Upper lobe of right lung (tissue), 1 donor: Measurements from ENCODE around the gene ARMC12. TPM values are rescaled to one million over a fixed set of nuclear protein-coding genes. Genes with fewer than 3 reads are reported as not detected.
"Not testable (repeated sequence)": the region's sequence is repeated elsewhere in the genome, so short reads cannot be mapped to it uniquely, and the experiment has no call there.

Source experiments
- ATAC-seq: fragments of 200-7000 bp; cut with Tn5 transposase; one replicate; pipeline ENCODE4 v1.9.1; 2020; ENCODE audit warnings: mild to moderate bottlenecking, moderate library complexity
- DNase-seq: peaks from one replicate; pipeline ENCODE4 v3.0.0-alpha.2; 2020
- H3K27ac ChIP-seq: fragments of 200-600 bp; one replicate; pipeline ENCODE4 v1.8.0; 2022
- H3K27me3 ChIP-seq: fragments of 200-600 bp; one replicate; pipeline ENCODE4 v1.8.0; 2022; ENCODE audit warnings: mild to moderate bottlenecking
- H3K36me3 ChIP-seq: fragments of 200-600 bp; one replicate; pipeline ENCODE4 v1.8.0; 2022
- H3K4me1 ChIP-seq: fragments of 200-600 bp; one replicate; pipeline ENCODE4 v1.8.0; 2022
- H3K4me3 ChIP-seq: fragments of 200-600 bp; one replicate; pipeline ENCODE4 v1.8.0; 2022; ENCODE audit warnings: mild to moderate bottlenecking
- H3K9me3 ChIP-seq: fragments of 200-600 bp; one replicate; pipeline ENCODE4 v1.8.0; 2022
- CTCF ChIP-seq: fragments of 200-600 bp; IDR thresholded peaks from one replicate; pipeline ENCODE4 v1.8.0; 2022; ENCODE audit warnings: antibody characterized with exemption
- intact Hi-C: fragments of 100-400 bp; cut with DNase I; formaldehyde crosslinking; loops from one replicate; pipeline ENCODE4 v1.11.0; 2022
- total RNA-seq: library from RNA; stranded (reverse); fragmentation: NEBNext Ultra II Directional; extraction: Animal tissue kit (Norgen Biotek cat#: 25700); gene quantifications from one replicate; pipeline ENCODE4 v1.2.1, GENCODE V29; 2021
- donor health status: DM: no; HTN: yes; CAD: no; lungs with severe emphysema.

The ARMC12 gene
- total RNA-seq, 1 donor from 2014 or later: 0.52 TPM

DNA sequence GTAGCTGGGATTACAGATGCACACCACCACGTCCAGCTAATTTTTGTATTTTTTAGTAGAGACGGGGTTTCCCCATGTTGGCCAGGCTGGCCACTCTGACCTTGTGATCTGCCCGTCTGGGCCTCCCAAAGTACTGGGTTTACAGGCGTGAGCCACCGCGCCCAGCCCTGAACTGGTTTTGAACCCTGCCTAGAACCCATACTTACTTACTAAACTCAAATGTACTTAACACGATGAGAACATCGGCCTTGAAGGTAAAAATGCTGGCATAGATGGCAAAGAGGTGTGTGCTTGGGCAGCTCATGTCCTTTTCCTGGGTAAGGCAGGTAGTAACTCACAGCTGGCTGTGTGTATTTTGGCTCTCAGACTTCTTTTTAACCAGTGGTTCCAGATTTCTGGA lies 3.2 kb upstream of the ARMC12 start:
- intact Hi-C loops: no loop called here
- Histone ChIP-seq H3K4me1 (peaks cover 49% of the 10 kb centered on the region), H3K4me3 (no peak overlapping the region), H3K27ac (peak overlapping the region; percentile 99), H3K36me3 (no peaks in the 10 kb centered on the region), H3K27me3 (no peaks in the 10 kb centered on the region), H3K9me3 (no peaks in the 10 kb centered on the region)
- TF ChIP-seq CTCF: no peak
- DNase-seq: no peak
- ATAC-seq: no peak

- H3K4me3 ChIP-seq, ATAC-seq, DNase-seq, H3K36me3 ChIP-seq, H3K9me3 ChIP-seq, intact Hi-C loops, H3K27me3 ChIP-seq: not testable (repeated sequence)
- Histone ChIP-seq H3K27ac (peak overlapping the region; percentile 99), H3K4me1 (peaks cover 42% of the 10 kb centered on the region)
Observed at GRCh38 chr6:35734319-35734718, 2.5 kb upstream of the ARMC12 start.

DNA sequence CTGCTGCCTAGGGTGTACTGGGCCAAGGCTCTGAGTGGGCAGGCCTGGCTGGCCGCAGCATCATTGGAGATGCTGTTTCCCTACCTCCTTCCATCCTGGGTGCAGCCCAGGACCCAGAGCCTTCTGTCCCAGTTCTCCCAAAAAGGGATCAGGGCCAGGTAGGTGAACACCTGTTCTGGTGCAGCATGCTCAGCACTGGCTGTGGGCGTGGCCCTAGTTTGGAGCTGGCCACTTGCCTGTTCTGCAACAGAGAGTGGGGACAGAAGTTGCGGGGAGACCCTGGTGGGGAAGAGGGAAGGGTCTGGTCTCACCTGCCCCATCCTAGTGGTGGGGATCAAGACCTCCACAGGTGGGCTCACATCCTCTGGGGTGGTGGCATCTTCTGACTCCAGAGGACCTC lies 1.4 kb upstream of the ARMC12 start:
- peaks cover 30% of the 10 kb centered on the region for H3K4me1 ChIP-seq

GRCh38 chr6:35736253-35736894 lies 458 bp upstream of the ARMC12 start:
- Histone ChIP-seq H3K9me3 (no peaks in the 10 kb centered on the region), H3K27me3 (no peaks in the 10 kb centered on the region), H3K27ac (no peak overlapping the region), H3K4me3 (no peak overlapping the region), H3K4me1 (peaks cover 23% of the 10 kb centered on the region), H3K36me3 (no peaks in the 10 kb centered on the region)
- peak; percentile 95 for TF ChIP-seq CTCF
- peak; percentile 55 for ATAC-seq
- peak; percentile 84 for DNase-seq
- intact Hi-C loops: loop anchor here (5.0 kb wide), 1 partner anchor 154 kb away; no protein-coding TSS in a partner anchor

More for the DNA sequence above, 1.4 kb upstream of the ARMC12 start:
- H3K27me3 ChIP-seq: no peaks in the 10 kb centered on the region
- intact Hi-C loops: loop anchor here (5.0 kb wide), 1 partner anchor 153 kb away; no protein-coding TSS in a partner anchor
- no peak for TF ChIP-seq CTCF
- DNase-seq (no peak), ATAC-seq (no peak)
- no peaks in the 10 kb centered on the region for H3K36me3 ChIP-seq
- no peaks in the 10 kb centered on the region for H3K9me3 ChIP-seq
- no peak overlapping the region for H3K27ac ChIP-seq
- H3K4me3 ChIP-seq: no peak overlapping the region

DNA sequence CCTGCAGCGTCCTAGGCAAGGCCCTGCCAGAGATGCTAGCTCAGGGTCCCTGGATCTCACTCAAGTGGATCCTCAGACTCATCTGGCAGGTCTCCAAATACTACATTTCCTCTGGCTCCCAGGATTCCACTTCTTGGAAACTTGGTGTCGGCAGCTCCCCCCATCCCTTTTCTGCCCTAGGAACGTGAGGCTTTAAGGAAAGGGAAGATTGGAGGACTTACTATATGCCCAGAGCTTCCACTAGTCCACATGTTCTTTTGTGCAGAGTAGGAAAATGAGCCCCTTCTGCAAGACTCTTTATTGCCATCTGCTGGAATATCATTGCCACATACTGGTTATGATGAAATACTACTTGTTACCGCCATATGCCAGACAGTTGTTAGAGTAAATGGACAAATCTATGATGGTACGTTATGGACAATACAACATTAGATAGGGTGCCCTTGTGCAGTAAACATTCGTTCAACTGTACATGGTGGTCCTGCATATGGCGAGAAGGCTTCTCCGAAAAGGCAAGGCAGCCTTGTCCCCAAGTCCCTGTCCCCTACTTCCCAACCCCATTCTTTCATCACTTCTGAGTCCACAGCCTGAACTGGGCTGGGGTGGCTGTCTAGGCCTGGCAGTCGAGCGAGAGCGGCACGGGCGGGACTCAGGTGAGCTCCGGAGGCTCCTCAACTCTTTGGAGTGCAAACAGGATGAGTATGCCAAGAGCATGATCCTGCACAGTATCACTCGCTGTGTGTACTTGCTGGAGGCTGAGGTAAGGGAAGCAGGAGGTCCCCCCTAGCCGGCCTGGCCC lies 780 bp downstream of the ARMC12 start:
- intact Hi-C loops: loop anchor here (5.0 kb wide), 1 partner anchor 155 kb away; no protein-coding TSS in a partner anchor
- Histone ChIP-seq H3K4me1 (peaks cover 20% of the 10 kb centered on the region), H3K27ac (no peak overlapping the region), H3K27me3 (no peaks in the 10 kb centered on the region), H3K4me3 (no peak overlapping the region), H3K36me3 (no peaks in the 10 kb centered on the region), H3K9me3 (no peaks in the 10 kb centered on the region)
- peak; percentile 87 for TF ChIP-seq CTCF
- DNase-seq (no peak), ATAC-seq (peak; percentile 87)
